GM19240 (cell line): ENCODE data around the gene PALLD.

ENCODE experiments used
- DNase-seq: peaks from one replicate; pipeline ENCODE4 v3.0.0; 2011; ENCODE audit warnings: low spot score; ENCODE audit not compliant: insufficient read length

PALLD gene

DNA sequence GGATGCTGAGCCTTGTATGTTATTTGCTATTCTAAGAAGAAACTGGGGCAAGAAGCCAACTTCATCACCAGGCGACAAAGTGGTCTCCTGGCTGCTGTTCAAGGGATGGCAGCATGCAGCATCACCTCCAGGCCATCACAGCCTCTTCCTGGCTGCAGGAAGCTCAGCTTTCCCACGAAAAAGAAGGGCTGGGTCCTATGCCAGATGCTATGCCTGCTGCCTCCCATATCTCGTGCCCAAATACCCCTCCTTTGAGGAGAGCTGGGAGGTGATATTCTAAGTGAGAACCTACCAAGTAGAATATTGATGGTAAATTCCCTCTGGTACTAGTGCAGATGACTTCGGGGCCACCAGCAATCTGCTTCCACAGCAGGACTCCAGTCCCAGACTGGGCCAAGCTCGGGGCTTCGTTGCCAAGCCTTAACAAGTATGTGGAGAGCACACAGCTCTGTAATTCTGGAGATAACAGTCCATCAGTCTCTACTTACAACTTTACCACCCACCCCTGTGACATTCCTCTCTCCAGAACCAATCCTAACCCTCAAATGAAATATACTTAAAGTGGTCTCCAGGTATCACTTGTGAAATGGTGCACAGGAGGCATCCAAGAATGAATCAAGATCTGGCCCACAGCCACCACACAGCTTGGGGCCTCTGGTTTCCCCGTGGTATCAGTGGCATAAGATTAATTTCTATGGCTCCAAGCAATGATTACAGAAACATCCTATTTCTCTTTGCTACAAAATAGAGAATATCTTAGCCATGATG is 149.3 kb downstream of the PALLD start:
- no peak for DNase-seq

DNA sequence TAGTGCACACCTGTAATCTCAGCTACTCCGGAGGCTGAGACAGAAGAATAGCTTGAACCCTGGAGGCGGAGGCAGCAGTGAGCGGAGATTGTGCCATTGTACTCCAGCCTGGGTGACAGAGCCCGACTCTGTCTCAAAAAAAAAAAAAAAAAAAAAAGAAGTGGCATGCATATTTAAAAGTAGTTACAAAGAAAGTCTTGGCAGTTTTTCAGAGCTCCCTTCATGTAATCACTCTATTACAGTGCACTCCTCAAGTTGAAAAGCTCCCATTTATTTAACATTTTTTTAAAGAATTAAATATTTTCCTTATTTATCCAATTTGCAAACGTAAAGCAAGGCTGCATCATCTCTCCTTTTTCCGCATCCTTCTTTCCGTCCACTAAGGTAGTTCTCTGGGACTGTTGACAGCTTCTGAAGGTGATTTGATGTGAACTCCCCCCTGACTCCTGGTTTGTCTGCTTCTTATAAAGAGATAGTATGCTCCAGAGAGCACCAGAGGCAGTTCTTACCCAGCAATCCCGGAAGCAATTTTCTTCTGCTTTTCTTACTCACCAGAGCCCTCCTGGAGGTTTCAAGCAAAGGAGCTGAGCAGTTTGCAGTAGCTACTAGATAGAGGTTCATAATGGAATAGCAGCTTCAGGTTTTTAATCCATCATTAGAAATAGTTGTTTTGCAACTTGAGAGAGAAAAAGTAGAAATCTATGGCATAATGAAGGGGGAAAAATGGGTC is 151.0 kb downstream of the PALLD start:
- DNase-seq = no peak

DNA sequence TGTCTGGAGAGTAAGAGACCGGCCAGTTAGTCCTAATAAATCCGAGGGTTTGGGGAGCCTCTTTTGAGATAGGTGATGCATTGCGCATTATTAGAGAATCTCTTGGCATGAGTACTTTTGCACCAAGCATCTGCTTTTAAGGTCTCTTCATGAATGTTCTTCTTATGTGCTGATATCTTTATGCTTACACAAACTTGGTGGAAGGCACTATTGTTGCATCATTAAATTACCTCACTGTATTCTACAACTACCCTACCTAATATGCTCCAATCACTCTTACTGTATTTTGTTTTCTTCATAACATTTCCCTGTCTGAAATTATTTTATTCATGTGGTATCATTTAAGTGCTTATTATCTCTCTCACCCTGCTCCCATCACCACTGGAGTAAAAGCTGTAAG is 151.6 kb downstream of the PALLD start:
- no peak for DNase-seq

DNA sequence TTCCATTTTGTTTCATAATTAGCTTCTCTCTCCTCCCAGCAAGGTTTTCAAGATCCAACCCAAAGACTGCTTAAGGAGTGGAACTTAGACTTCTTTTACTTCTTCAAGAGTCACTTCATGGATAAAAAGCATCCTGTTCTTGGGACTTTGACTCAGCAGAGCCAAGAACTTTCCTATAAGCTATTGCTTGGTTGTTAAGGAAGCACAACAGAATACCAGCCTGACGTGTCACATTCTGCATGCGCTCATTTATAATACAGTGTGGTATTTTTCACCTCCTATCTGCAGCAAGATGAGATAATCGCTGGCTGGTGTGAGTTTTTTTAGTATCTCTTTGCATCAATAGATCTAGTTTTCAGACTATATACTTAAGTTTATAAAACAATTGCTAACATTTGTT is 152.1 kb downstream of the PALLD start:
- DNase-seq = no peak

DNA sequence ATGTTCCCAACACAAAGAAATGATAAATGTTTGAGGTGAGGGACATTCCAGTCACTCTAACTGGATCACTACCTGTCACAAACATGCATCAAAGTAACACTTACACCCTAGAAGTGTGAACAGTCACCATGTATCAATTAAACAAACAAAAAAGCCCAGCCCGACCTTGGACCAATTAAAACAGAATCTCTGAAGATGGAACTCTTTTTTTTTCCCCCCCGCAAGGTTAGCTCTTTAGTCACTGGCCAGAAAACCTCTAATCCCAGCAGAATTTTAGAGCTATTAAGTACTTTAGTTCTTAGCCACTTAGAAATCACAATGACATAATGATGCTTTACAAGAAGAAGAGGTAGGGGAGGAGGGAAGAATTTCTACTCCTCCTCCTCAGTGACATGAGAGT is 154.5 kb downstream of the PALLD start:
- DNase-seq = no peak

DNA sequence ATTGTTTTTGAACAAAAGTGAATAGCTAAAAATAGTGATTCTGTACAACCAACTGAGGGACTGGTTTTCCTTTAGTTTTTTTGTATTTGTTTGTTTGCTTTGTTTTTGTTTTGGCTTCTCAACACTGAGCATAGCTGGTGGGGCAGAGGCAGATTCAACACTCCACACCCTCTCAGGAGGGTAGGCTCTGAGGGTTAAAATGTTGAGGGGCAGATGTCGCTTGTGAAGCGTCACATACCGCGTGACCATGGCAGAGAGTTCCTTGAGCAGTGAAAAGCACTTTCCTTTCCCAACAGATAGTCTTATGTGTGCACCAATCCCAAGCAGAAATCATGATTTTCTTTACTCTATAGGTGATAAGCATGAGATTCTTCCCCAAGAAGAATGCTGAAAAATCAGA is 155.0 kb downstream of the PALLD start:
- DNase-seq = no peak

DNA sequence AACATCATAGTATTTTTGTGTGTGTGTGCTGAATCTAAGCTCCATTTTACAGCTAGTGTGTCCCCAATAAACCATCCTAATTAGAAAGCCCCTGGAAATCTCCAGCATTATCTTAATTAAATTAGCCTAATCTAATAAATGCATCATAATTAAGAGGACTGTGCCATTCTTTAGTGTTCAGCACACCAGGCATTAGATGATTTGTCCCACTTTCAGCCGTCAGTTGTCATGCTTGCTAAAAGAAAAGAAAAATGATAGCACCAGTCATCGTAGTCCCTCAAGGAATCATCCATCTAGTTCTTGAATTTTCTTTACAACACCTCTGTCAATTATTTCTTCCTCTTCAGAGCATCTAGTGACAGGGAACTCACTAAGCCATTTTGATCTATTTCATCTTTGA is 155.9 kb downstream of the PALLD start:
- no peak for DNase-seq

DNA sequence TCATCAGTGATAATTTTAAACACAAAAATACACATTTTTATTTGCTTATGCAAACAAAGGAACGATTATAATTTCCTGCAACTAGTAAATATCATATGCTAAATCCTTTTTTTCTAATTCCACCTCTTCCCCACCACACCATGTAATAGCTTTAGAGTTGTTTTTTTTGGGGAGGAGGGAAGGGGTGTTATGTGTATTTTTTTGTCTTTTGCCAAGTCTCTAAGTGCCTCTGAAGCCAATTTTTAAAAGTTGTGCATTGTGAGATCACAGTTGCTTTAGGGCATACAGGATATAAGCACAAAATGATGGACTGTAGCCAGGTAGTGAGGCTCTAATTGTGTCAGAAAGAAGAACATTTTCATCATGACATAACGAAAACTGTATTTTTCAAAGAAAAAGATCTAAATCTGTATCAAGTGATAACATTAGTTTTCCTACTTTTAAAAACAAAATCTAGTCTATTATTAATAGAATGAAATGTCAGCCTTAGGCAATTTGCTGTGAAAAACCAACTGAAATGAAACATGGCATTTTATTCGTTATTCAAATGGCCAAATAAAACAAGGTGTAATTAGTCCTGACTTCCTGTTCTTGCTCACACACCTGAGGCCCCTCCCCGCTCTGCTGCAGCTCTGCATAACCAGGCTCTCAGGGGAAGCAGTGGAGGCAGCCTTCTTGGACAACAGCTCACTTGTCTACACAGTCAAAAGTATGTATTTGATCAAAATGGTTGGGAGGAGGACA is 157.4 kb downstream of the PALLD start:
- no peak for DNase-seq

DNA sequence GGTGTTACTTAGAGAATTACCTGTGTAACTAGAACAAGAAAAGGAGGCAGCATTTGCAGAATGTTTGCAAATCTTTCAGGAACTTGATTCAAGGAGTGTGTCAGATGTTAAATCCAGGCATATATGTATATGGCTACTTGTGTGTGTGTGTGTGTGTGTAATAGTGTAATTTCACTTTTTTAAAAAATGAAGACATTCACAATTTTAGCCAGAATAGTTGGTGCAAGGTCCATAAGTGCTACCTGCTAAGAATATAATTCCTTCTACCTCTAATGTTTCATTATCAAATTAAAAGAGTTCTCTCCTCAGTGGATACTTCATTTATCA is 158.0 kb downstream of the PALLD start:
- DNase-seq = no peak

DNA sequence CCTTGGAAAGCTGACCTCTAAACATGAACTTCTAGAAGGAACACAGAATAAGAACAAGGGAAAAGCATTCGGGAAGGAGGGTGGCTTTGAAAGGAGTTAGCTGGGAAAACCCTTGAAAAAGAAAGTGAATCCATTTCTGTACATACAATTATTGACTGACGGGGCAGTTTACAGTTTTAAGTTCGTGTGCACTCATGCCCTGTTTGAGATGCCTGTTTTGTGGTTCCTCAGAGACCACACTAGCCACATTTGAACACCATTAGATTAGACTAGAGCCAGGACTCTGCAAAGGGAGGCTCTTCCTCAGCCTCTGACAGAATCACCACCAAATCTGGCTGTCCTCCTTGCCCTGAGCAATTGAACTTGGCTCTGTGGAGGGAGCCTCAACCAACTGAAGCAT is 158.3 kb downstream of the PALLD start:
- DNase-seq = no peak

DNA sequence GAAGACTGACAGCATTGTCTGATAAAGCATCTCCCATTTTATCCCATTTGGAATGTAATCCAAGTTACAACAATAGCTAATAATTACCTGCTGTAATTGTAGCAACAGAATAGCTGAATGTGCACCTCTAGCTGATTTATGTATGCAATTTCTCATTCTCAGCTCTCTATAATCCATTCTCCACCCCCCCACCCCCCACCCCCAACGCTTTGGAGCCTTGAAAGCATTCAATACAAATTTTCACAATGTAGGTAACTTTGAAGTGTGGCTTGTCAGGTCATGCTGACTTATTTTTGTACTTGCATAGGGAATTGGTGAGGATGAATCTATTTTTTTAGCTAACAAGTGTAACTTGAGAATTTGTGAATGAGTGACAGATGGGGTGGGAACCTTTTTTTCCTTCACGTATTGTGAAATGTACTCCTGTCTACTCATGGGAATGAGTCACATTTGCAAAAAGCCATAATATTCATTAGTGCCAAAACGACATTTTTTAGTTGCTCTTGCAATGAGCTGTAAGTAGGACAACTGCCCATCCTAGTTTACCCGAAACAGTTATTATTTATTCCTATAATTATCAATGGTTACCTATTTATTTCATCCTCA is 159.3 kb downstream of the PALLD start:
- DNase-seq = no peak

DNA sequence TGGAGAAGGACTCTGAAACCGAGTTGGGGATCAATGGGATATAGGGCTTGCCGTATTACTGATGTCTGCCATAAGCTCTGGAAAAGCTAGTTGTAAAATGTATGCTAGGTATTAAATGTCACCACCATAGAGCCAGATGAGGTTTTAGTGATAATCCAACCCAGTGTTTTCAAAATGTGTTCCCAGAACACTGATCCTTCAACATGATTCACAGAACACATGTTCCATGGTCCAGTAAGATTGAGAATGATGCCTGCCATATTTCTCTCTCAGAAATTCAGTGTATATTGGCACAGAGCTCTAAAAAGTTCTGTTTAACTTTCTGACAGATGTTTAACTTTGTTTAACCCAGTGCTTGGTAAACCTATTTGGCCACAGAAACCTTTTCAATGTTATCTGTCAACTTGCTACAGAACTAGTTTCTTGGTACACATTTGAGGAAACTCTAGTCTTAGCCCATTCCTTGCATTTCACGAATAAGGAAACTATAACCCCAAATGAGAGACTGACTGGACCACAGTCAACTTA is 160.2 kb downstream of the PALLD start:
- DNase-seq = no peak

DNA sequence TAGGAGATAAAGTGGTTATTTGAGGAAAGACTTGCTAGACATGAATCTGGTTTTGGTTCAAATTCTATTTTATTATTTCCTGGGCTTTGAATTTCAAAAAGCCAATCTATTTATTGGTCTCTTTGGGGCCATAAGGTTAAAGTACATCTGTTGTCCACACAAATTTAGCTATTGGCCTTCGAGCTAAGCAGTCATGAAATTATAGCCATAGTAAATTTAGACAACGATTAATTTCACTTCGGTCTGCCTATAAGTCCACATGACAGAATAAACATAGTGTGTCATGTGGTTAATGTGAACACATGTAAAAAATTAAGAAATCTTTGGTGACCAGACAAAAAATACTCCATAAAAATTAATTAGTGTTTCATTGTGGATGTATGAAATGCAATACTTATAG is 161.9 kb downstream of the PALLD start:
- no peak for DNase-seq

DNA sequence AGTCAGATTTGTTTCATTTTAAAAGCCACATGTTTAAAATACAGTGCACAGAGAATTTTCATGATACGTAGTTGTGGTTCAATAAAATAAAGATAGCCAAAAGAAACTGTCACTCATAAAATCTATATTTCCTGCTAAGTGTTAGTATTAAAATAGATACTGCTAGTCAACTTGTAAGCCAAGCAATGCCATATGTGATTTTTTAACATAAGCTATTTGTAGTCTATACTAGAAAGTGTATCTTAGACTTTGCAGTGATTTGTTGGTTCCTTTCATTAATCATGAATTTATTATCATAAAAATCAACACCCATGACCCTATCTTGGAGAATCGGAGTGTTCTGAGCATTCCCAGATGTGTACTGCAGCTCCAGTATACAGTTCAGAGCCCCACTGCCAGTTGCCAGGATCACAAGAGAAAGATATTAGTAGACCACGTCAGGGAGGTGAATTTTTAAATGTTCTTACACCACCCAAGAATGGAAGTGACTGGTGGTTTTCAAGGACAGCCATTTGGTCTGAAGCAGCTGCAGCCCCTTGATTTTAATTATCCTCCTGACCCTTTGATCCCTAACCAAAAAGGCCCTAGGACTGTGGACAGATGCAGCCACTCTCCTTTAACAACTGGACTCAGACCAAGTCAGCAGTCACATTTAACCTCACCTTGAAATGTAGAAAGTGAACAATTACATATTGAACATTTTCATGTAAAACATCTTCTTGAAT is 163.1 kb downstream of the PALLD start:
- DNase-seq = no peak

DNA sequence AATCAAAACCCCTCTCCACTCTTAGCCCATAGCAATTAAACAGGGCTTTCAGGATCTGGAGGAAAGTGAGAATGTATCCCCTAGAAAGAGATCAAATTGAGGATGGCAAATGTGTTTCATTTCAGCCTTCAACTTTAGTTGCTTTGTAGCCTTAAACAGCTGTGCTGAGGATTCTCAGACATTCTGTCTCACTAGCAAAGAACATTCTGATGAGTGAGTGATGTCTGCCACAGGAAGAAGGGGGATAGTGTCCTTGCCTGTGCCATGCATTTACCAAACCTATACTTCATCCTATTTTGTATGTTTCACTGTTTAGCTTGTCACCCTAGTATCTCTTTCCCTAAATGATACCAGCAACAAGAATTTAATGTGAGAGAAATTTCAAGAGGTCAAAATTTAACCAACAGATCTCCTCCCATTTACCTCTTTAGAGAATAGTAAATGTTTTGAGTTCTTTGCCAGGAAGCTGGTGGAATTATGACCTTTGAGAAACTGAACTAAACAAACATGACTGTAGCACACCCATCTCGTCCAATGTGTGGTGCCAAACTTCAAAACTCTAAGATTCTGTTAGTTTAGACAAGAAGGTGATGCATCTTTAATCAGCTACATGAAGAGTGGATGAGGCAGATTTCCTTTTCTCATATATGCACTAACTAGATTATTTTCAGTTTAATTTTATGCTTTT is 165.6 kb downstream of the PALLD start:
- DNase-seq = no peak

DNA sequence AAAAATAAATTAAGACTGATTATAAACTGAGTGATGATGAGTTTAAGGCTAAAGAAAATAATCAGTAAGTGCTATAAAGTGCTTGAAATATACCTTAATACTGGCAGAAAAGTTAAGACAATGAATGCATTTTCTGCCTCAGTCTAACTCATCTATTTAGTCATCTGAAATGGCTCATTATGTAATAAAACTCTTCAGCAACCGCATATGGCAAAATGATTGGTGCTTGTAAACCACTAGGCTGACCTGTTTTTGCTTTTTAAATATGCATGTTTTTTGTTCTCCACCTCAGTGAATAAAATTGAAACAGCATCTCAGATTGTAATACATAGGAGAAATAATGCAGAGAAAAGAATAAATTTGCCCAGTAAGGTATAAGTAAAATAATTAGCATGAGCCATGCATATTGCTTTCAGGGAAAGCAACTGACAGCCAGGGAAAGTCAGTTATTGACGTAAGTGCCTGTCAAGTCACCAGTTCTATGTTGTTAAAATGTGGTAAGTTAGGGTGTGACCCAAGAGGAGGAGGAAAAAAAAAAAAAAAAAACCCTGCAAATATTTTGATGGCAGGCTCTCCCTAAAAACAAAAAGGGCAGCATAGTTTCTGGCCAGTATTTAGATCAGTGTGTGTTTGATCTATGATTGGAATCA is 167.5 kb downstream of the PALLD start:
- DNase-seq = no peak

DNA sequence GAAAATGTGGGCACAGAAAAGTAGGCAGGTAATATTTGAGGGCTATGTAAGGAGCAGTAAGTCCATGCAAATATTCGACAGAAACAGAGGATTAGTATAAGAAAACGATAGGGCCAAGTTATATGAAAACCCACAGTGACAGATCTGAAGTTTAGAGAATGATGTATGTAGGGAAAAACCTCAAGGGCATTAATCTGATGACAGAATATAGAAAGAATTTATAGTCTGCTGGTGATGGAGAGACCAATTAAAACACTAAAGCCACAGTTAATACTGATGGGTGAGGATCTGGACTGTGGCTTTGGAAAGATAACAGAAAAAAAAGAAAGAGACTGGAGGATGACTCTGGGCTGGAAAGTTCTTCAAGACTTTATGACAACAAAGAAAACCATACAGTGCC is 169.7 kb downstream of the PALLD start:
- DNase-seq = no peak

DNA sequence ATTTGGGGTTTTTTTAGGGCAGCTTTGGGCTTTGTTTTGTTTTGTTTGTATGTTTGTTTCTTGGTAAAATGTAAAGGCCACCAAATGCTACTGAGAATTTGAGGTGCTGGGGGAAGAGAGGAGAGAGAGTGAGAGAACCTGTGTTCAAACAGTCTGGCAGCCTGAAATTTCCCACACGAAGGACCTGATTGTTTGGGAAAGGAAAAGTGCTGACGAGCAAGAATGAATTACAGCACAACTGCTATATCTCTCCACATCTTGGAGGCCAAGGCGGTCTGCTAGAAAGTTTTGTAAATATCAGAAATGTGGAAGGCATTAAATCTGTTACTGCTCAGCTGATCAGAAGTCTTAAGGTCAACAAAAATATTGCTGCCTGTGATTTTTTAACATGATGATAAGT is 170.5 kb downstream of the PALLD start:
- DNase-seq = no peak

DNA sequence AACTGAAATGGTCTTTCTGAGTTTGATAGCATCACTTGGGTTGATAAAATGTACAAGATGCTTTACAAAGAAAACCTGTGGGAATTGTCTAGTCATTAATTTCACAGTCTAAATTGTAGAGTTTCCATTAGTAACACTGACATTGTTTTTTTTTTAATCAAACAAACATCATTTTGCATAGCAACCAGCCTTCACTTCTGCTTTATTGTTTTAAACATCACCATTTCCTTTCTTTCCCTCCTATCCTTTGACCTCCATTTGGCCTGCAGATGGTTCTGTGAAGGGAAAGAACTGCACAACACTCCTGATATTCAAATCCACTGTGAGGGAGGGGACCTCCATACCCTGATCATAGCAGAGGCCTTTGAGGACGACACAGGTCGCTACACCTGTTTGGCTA is 171.1 kb downstream of the PALLD start:
- DNase-seq = no peak

DNA sequence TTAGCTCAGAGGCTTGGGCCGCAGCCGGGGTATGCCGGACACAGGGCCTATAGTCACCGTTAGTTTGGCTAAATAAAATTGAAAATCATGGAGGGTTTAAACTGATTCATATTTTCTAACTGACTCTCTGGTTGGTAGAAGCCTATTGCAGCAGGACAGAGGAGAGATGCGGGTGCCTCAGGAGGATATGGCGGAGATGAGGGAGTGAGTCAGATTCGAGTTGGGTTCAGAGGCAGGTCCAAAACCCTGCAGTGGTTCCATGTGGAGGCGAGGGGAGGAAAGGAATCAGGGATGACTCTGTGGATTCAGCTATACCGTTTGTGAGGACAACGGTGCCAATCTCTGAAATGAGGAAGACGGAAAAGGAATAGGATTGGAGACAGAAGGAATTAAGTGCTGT is 176.6 kb downstream of the PALLD start:
- no peak for DNase-seq
